GM23248 (cell line): ENCODE data around the gene CHRNA9. TPM values are rescaled to one million over a fixed set of nuclear protein-coding genes. Genes with fewer than 3 reads are reported as not detected.

Experiments used
- DNase-seq: peaks from one replicate; pipeline ENCODE4 v3.0.0-alpha.2; 2015
- H2AFZ ChIP-seq: fragments of 200-600 bp; sonication (generic); 2 replicates; pipeline ENCODE4 v1.6.1; 2016; ENCODE audit warnings: antibody characterized with exemption
- H3F3A ChIP-seq: fragments of 200-600 bp; sonication (generic); 2 replicates; pipeline ENCODE4 v1.6.1; 2016; ENCODE audit warnings: mild to moderate bottlenecking, antibody characterized with exemption, mixed run types; ENCODE audit not compliant: insufficient read depth
- H3K27ac ChIP-seq: fragments of 200-600 bp; sonication (generic); 2 replicates; pipeline ENCODE4 v1.5.1; 2016; ENCODE audit warnings: mild to moderate bottlenecking
- H3K27me3 ChIP-seq: fragments of 200-600 bp; sonication (generic); replicated peaks from 2 replicates; pipeline ENCODE4 v1.6.1; 2016; ENCODE audit warnings: mild to moderate bottlenecking; ENCODE audit not compliant: insufficient read depth
- H3K36me3 ChIP-seq: fragments of 200-600 bp; sonication (generic); 2 replicates; pipeline ENCODE4 v1.6.1; 2016; ENCODE audit warnings: low read depth, mild to moderate bottlenecking
- H3K4me1 ChIP-seq: fragments of 200-600 bp; sonication (generic); 2 replicates; pipeline ENCODE4 v1.6.1; 2016; ENCODE audit warnings: mild to moderate bottlenecking; ENCODE audit not compliant: insufficient read depth
- H3K4me2 ChIP-seq: fragments of 200-600 bp; sonication (generic); one replicate; pipeline ENCODE4 v1.6.1; 2016; ENCODE audit warnings: mild to moderate bottlenecking; ENCODE audit not compliant: unreplicated experiment
- H3K4me3 ChIP-seq: fragments of 200-600 bp; sonication (generic); 2 replicates; pipeline ENCODE4 v1.5.1; 2016; ENCODE audit warnings: mild to moderate bottlenecking
- H3K79me2 ChIP-seq: fragments of 200-600 bp; sonication (generic); 2 replicates; pipeline ENCODE4 v1.6.1; 2016; ENCODE audit warnings: mild to moderate bottlenecking; ENCODE audit not compliant: insufficient read depth
- H3K9ac ChIP-seq: fragments of 200-600 bp; sonication (generic); 2 replicates; pipeline ENCODE4 v1.6.1; 2016; ENCODE audit warnings: mild to moderate bottlenecking
- H3K9me2 ChIP-seq: fragments of 200-600 bp; sonication (generic); 2 replicates; pipeline ENCODE4 v1.6.1; 2016; ENCODE audit warnings: mixed run types, mild to moderate bottlenecking, moderate library complexity; ENCODE audit not compliant: insufficient read depth
- H3K9me3 ChIP-seq: fragments of 200-600 bp; sonication (generic); one replicate; pipeline ENCODE4 v1.6.1; 2017; ENCODE audit warnings: low read depth
- H4K20me1 ChIP-seq: fragments of 200-600 bp; sonication (generic); 2 replicates; pipeline ENCODE4 v1.6.0; 2016; ENCODE audit not compliant: insufficient read depth
- EZH2 ChIP-seq: fragments of 200-600 bp; sonication (generic); IDR thresholded peaks from 2 replicates; pipeline ENCODE4 v1.6.1; 2018; ENCODE audit warnings: antibody characterized with exemption, mild to moderate bottlenecking; ENCODE audit not compliant: insufficient read depth, poor library complexity, severe bottlenecking
- EZH2phosphoT487 ChIP-seq: fragments of 200-600 bp; sonication (generic); IDR thresholded peaks from 2 replicates; pipeline ENCODE4 v1.6.1; 2018; ENCODE audit warnings: antibody characterized with exemption, moderate library complexity, mild to moderate bottlenecking, low read depth; ENCODE audit not compliant: insufficient read depth
- WGBS, 2 experiments: methylation state at CpG; one replicate each; pipeline ENCODE4 v1.1.6; 2015 to 2017; ENCODE audit warnings: low lambda C conversion rate in 2 of 2, low coverage in 1 of 2; ENCODE audit errors: missing lambda C conversion rate in 2 of 2; 5-methylcytosine and 5-hydroxymethylcytosine counted together
- in situ Hi-C: fragments of 300-500 bp; cut with MboI; formaldehyde crosslinking; loops from 2 replicates; pipeline ENCODE4 v1.15.0; 2020
- polyA plus RNA-seq: library from polyadenylated mRNA; unstranded; fragments of >200 nt; fragmentation: Nextera tagmentation; extraction: Ambion mirVana; gene quantifications from 2 replicates; pipeline ENCODE4 v1.2.1, GENCODE V29; 2016
- total RNA-seq: library from RNA; depleted of rRNA; stranded (reverse); fragments of >200 nt; shearing (Covaris generic); gene quantifications from 2 replicates; pipeline ENCODE4 v1.2.3, GENCODE V29; 2014

CHRNA9 gene
- total and polyA plus RNA-seq, 2 experiments from 2014 or later, result 0.97 to 1.2 TPM

DNA sequence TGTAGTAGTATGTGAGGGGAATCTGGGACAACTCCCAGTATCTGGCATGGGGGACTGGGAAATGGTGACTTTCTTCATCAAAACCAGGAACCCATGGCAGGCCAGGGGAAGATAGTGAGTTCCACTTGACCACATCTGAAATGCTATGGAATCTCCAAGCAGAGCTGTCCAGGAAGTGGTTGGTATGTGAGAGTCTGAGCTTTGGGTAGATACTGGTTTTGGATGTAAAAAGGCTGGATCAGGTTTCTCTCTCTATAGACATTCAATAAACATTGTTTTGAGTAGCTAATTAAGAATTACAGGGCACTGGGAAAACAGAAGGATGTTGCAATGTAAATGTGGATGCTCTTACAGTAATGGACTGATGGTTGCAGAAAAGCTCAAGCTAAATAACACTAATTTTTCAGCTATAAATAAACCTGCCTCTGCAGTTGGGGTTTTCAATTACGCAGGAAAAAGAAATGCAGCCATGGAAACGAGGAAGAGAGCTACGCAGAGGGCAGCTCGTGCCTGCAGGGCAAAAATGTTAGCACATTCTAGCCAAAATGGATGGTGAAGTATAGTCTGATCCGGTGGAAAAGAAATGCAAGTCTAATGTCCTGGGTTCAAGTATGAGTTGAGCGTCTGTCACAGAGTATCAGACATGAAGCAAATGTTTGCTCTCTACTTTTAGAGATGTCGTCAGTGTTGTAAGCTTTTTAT, 13.4 kb upstream of the CHRNA9 start:
- Histone ChIP-seq H3K4me3 (no peak overlapping the region), H3K27me3 (no peaks in the 10 kb centered on the region), H3K9ac (no peak overlapping the region), H3K9me2 (no peaks in the 10 kb centered on the region), H2AFZ (no peak overlapping the region), H3K9me3 (no peaks in the 10 kb centered on the region), H3K36me3 (no peaks in the 10 kb centered on the region), H4K20me1 (no peaks in the 10 kb centered on the region), H3K4me1 (no peaks in the 10 kb centered on the region), H3K4me2 (no peak overlapping the region), H3K79me2 (no peaks in the 10 kb centered on the region), H3F3A (peaks cover 10% of the 10 kb centered on the region), H3K27ac (peak overlapping the region; percentile 26)
- TF ChIP-seq EZH2 (no peak), EZH2phosphoT487 (no peak)
- DNase-seq, result peak; percentile 47
- WGBS, 2 experiments, result 55 to 70% methylated on average over 7 of the region's 7 CpGs
- in situ Hi-C loops, result loop anchor here (10.0 to 25.0 kb wide), 2 partner anchors 403 to 634 kb away; partner anchors contain the start of gene UBE2K

DNA sequence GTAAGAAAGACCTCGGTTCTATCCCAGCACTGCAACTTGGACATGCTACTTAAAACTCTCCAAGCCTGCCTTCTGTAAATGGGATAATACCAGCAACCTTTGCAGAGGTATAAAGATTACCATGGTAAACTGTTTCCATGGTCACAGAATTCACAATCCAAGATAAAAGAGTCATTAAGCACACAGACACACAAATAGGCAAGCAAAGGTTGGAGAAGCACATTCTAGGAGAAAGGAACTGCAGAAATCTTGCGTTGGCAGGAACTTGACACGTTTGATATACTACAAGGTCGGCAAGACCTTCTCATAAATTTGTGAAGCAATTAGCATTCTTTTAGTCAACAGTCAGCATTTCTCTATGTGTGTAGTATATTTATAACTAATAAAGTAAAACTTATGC, 12.3 kb upstream of the CHRNA9 start:
- peaks cover 7% of the 10 kb centered on the region for H3F3A ChIP-seq
- no peaks in the 10 kb centered on the region for H3K9me2 ChIP-seq
- no peaks in the 10 kb centered on the region for H3K79me2 ChIP-seq
- H4K20me1 ChIP-seq, result no peaks in the 10 kb centered on the region
- in situ Hi-C loops, result loop anchor here (10.0 to 25.0 kb wide), 2 partner anchors 402 to 636 kb away; partner anchors contain the start of gene UBE2K
- no peaks in the 10 kb centered on the region for H3K36me3 ChIP-seq
- H3K4me1 ChIP-seq, result no peaks in the 10 kb centered on the region
- no peaks in the 10 kb centered on the region for H3K27me3 ChIP-seq
- TF ChIP-seq EZH2phosphoT487 (no peak), EZH2 (no peak)
- no peak for DNase-seq
- no peak overlapping the region for H3K9ac ChIP-seq
- WGBS, 2 experiments, result 63 to 68% methylated on average over 4 of the region's 4 CpGs
- no peak overlapping the region for H2AFZ ChIP-seq
- no peak overlapping the region for H3K4me2 ChIP-seq
- H3K4me3 ChIP-seq, result no peak overlapping the region
- H3K9me3 ChIP-seq, result no peaks in the 10 kb centered on the region
- H3K27ac ChIP-seq, result no peak overlapping the region

GRCh38 chr4:40323866-40324265, 11.3 kb upstream of the CHRNA9 start:
- no peak overlapping the region for H3K27ac ChIP-seq
- no peaks in the 10 kb centered on the region for H3K9me3 ChIP-seq
- TF ChIP-seq EZH2, result no peak
- no peak for TF ChIP-seq EZH2phosphoT487
- H3K79me2 ChIP-seq, result no peaks in the 10 kb centered on the region
- no peak overlapping the region for H3K9ac ChIP-seq
- no peaks in the 10 kb centered on the region for H3K4me1 ChIP-seq
- H2AFZ ChIP-seq, result no peak overlapping the region
- DNase-seq, result peak; percentile 36
- no peak overlapping the region for H3K4me3 ChIP-seq
- no peaks in the 10 kb centered on the region for H3K27me3 ChIP-seq
- H3K9me2 ChIP-seq, result no peaks in the 10 kb centered on the region
- H3F3A ChIP-seq, result peaks cover 7% of the 10 kb centered on the region
- H3K36me3 ChIP-seq, result no peaks in the 10 kb centered on the region
- H4K20me1 ChIP-seq, result no peaks in the 10 kb centered on the region
- WGBS, 2 experiments, result 27 to 35% methylated on average over 2 of the region's 2 CpGs
- in situ Hi-C loops, result loop anchor here (10.0 to 25.0 kb wide), 2 partner anchors 401 to 637 kb away; partner anchors contain the start of gene UBE2K
- H3K4me2 ChIP-seq, result no peak overlapping the region

DNA sequence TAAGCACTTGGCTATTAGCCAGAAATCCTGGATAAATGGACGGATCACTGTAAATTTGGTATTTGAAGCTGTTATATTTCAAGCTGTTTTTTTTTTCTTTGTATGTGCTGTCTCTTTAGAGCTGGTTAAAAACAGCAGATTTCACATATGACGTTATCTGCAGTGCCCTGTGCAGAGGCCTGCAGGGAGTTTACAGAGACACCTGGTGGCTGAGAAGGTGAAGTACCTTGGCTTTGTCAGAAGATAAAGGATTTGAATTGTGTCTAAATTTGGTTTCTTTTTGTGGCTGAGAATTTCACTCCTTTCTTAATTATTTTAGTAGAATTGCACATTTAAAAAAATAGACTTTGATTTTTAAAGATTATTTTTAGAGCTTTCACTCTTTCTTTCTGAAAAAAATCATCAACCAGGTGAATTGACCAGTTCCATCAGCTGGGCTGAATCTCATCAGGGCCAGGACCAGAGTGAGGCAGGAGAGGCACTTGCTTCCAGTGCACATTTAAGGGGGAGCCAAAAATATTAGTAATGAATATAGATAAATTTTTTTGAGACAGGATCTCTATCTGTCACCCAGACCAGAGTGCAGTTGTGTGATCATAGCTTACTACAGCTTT, 9.6 kb upstream of the CHRNA9 start:
- no peaks in the 10 kb centered on the region for H4K20me1 ChIP-seq
- H2AFZ ChIP-seq, result no peak overlapping the region
- no peaks in the 10 kb centered on the region for H3K79me2 ChIP-seq
- WGBS, 2 experiments, result 0 to 15% methylated on average over 2 of the region's 2 CpGs
- no peaks in the 10 kb centered on the region for H3K27me3 ChIP-seq
- H3K27ac ChIP-seq, result no peak overlapping the region
- no peak overlapping the region for H3K4me3 ChIP-seq
- in situ Hi-C loops, result loop anchor here (10.0 kb wide), 1 partner anchor 399 kb away; no protein-coding TSS in a partner anchor
- no peaks in the 10 kb centered on the region for H3K9me2 ChIP-seq
- H3K9ac ChIP-seq, result no peak overlapping the region
- H3K4me1 ChIP-seq, result no peaks in the 10 kb centered on the region
- no peaks in the 10 kb centered on the region for H3K36me3 ChIP-seq
- no peaks in the 10 kb centered on the region for H3K9me3 ChIP-seq
- H3F3A ChIP-seq, result peaks cover 7% of the 10 kb centered on the region
- no peak overlapping the region for H3K4me2 ChIP-seq
- DNase-seq, result peak; percentile 86
- TF ChIP-seq EZH2phosphoT487 (no peak), EZH2 (no peak)
